ENCODE data around the gene SCN1A. TPM values are rescaled to one million over a fixed set of nuclear protein-coding genes. Genes with fewer than 3 reads are reported as not detected.

The SCN1A gene
- total and polyA plus RNA-seq, 3 donors from 2014 or later: 0.04 to 0.31 (median 0.24) TPM

- Histone ChIP-seq H3K9me3 (no peaks in the 10 kb centered on the region), H3K27me3 (no peaks in the 10 kb centered on the region), H3K27ac (no peak overlapping the region), H3K4me1 (no peaks in the 10 kb centered on the region), H3K36me3 (ENCODE audit: low read depth, missing control alignments) (no peaks in the 10 kb centered on the region), H3K4me3 (no peak overlapping the region)
- intact Hi-C loops (cut with DNase I; ENCODE audit: low total_unique reads): no loop called here
- WGBS, 2 donors: 85 to 89% methylated on average over 3 of the region's 3 CpGs
- TF ChIP-seq POLR2A (IDR thresholded peaks at IDR 0.05): no peak
- TF ChIP-seq CTCF (IDR thresholded peaks at IDR 0.05): no peak
- no peak for DNase-seq
Measured at GRCh38 chr2:166134252-166135151, 6.7 kb upstream of the SCN1A start.

GRCh38 chr2:166133653-166134052 lies 5.8 kb upstream of the SCN1A start:
- H3K27ac ChIP-seq: no peak overlapping the region
- no peaks in the 10 kb centered on the region for H3K9me3 ChIP-seq
- H3K27me3 ChIP-seq: no peaks in the 10 kb centered on the region
- 86 to 87% methylated on average over 7 of the region's 7 CpGs for WGBS, 2 donors
- TF ChIP-seq POLR2A (IDR thresholded peaks at IDR 0.05) (no peak), CTCF (IDR thresholded peaks at IDR 0.05) (no peak)
- H3K36me3 ChIP-seq (ENCODE audit: low read depth, missing control alignments): no peaks in the 10 kb centered on the region
- no peak for DNase-seq
- H3K4me3 ChIP-seq: no peak overlapping the region
- intact Hi-C loops (cut with DNase I; ENCODE audit: low total_unique reads): no loop called here
- no peaks in the 10 kb centered on the region for H3K4me1 ChIP-seq

GRCh38 chr2:166128156-166128505 lies 311 bp upstream of the SCN1A start:
- TF ChIP-seq CTCF (IDR thresholded peaks at IDR 0.05) (no peak), POLR2A (IDR thresholded peaks at IDR 0.05) (no peak)
- intact Hi-C loops (cut with DNase I; ENCODE audit: low total_unique reads): no loop called here
- H3K4me1 ChIP-seq: no peaks in the 10 kb centered on the region
- H3K27me3 ChIP-seq: no peaks in the 10 kb centered on the region
- no peak for DNase-seq
- H3K9me3 ChIP-seq: no peaks in the 10 kb centered on the region
- H3K4me3 ChIP-seq: no peak overlapping the region
- H3K36me3 ChIP-seq (ENCODE audit: low read depth, missing control alignments): no peaks in the 10 kb centered on the region
- H3K27ac ChIP-seq: no peak overlapping the region

GRCh38 chr2:166126007-166126639 lies 1.7 kb downstream of the SCN1A start:
- H3K4me1 ChIP-seq: no peaks in the 10 kb centered on the region
- no peaks in the 10 kb centered on the region for H3K36me3 ChIP-seq (ENCODE audit: low read depth, missing control alignments)
- intact Hi-C loops (cut with DNase I; ENCODE audit: low total_unique reads): no loop called here
- H3K27me3 ChIP-seq: no peaks in the 10 kb centered on the region
- no peak overlapping the region for H3K4me3 ChIP-seq
- no peaks in the 10 kb centered on the region for H3K9me3 ChIP-seq
- TF ChIP-seq POLR2A (IDR thresholded peaks at IDR 0.05) (no peak), CTCF (IDR thresholded peaks at IDR 0.05) (no peak)
- WGBS, 2 donors: 87 to 90% methylated on average over 6 of the region's 6 CpGs
- DNase-seq: no peak
- no peak overlapping the region for H3K27ac ChIP-seq

Measured in testis (tissue), 3 donors.